Loucy (cell line): Measurements from ENCODE around the gene WDR83.

Source experiments
- H2AFZ ChIP-seq: fragments of 200-600 bp; sonication (generic); 2 replicates; pipeline ENCODE4 v1.6.0; 2016; ENCODE audit warnings: antibody characterized with exemption, mild to moderate bottlenecking, low read length, moderate library complexity
- H3F3A ChIP-seq: fragments of 200-600 bp; 2 replicates; pipeline ENCODE4 v1.6.0; 2016; ENCODE audit warnings: antibody characterized with exemption, low read depth, mild to moderate bottlenecking
- H3K27me3 ChIP-seq: fragments of 200-600 bp; sonication (generic); 2 replicates; pipeline ENCODE4 v1.6.1; 2014; ENCODE audit warnings: low read length, mild to moderate bottlenecking; ENCODE audit not compliant: insufficient read depth, poor library complexity, severe bottlenecking
- H3K36me3 ChIP-seq: fragments of 200-600 bp; sonication (generic); 2 replicates; pipeline ENCODE4 v1.6.1; 2016; ENCODE audit warnings: low read length; ENCODE audit not compliant: insufficient read depth
- H3K4me1 ChIP-seq: fragments of 200-600 bp; sonication (generic); 2 replicates; pipeline ENCODE4 v1.5.1; 2014; ENCODE audit warnings: low read length, mild to moderate bottlenecking; ENCODE audit not compliant: insufficient read depth, poor library complexity, severe bottlenecking
- H3K4me2 ChIP-seq: fragments of 200-600 bp; sonication (generic); 2 replicates; pipeline ENCODE4 v1.6.0; 2014; ENCODE audit warnings: antibody characterized with exemption, low read length, low read depth, mild to moderate bottlenecking; ENCODE audit not compliant: poor library complexity, severe bottlenecking
- H3K4me3 ChIP-seq: fragments of 200-600 bp; sonication (generic); 2 replicates; pipeline ENCODE4 v1.5.1; 2014; ENCODE audit warnings: low read length, mild to moderate bottlenecking, mixed read lengths; ENCODE audit not compliant: poor library complexity, severe bottlenecking
- H3K79me2 ChIP-seq: fragments of 200-600 bp; sonication (generic); 2 replicates; pipeline ENCODE4 v1.6.1; 2014; ENCODE audit warnings: low read length; ENCODE audit not compliant: insufficient read depth
- H3K9ac ChIP-seq: fragments of 200-600 bp; sonication (generic); 2 replicates; pipeline ENCODE4 v1.6.0; 2014; ENCODE audit warnings: mild to moderate bottlenecking, low read depth, low read length, moderate library complexity; ENCODE audit not compliant: poor library complexity, severe bottlenecking
- H3K9me2 ChIP-seq: fragments of 200-600 bp; sonication (generic); replicated peaks from 2 replicates; pipeline ENCODE4 v1.6.1; 2016; ENCODE audit warnings: low read depth, low read length, mixed read lengths
- H3K9me3 ChIP-seq: fragments of 200-600 bp; sonication (generic); 2 replicates; pipeline ENCODE4 v1.6.1; 2014; ENCODE audit warnings: mild to moderate bottlenecking, antibody characterized with exemption, low read length, low read depth; ENCODE audit not compliant: insufficient read depth
- H4K20me1 ChIP-seq: fragments of 200-600 bp; sonication (generic); 2 replicates; pipeline ENCODE4 v1.6.0; 2014; ENCODE audit warnings: antibody characterized with exemption, low read length, mild to moderate bottlenecking; ENCODE audit not compliant: insufficient read depth, poor library complexity, severe bottlenecking
- CTCF ChIP-seq: fragments of 200-600 bp; sonication (generic); conservative IDR thresholded peaks from 2 replicates; pipeline ENCODE4 v1.5.1; 2014; ENCODE audit warnings: mild to moderate bottlenecking, antibody characterized with exemption, low read length
- EZH2phosphoT487 ChIP-seq: fragments of 200-600 bp; IDR thresholded peaks from 2 replicates; pipeline ENCODE4 v1.6.1; 2018; ENCODE audit warnings: antibody characterized with exemption, mild to moderate bottlenecking, moderate library complexity, borderline replicate concordance

WDR83 gene

DNA sequence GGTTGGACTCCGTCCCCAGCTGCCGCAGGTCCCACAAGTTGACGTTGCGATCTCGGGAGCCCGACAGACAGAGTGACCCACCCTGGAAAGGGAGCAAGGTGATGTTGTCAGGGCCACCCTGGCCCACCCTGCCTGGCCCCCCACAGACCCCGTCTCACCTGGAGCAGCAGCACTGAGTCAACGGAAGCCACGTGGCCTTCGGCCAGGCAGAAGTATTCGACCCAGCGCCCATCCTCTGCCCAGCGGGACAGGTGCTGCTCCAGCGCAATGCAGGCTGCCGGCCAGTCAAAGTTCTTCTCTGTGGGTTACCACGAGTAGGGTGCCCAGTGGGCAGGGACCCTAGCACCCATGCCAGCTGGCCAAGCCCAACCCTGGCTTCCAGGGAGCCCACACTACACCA is 28.0 kb downstream of the WDR83 start:
- H2AFZ ChIP-seq: no peak overlapping the region
- peaks cover 19% of the 10 kb centered on the region; the same call in 1 of the 2 replicates for H3K79me2 ChIP-seq
- H3K9me3 ChIP-seq: no peaks in the 10 kb centered on the region
- H3K36me3 ChIP-seq: no peaks in the 10 kb centered on the region
- no peak overlapping the region for H3K9ac ChIP-seq
- H3F3A ChIP-seq: 0 out of 2 replicates have a peak, but pooled peaks cover 2% of the 10 kb centered on the region
- H3K27me3 ChIP-seq: no peaks in the 10 kb centered on the region
- peak overlapping the region; percentile 81 for H3K4me2 ChIP-seq
- H3K9me2 ChIP-seq: no peaks in the 10 kb centered on the region
- H3K4me3 ChIP-seq: no peak overlapping the region
- peaks cover 11% of the 10 kb centered on the region for H3K4me1 ChIP-seq
- H4K20me1 ChIP-seq: no peaks in the 10 kb centered on the region
- TF ChIP-seq CTCF: no peak

DNA sequence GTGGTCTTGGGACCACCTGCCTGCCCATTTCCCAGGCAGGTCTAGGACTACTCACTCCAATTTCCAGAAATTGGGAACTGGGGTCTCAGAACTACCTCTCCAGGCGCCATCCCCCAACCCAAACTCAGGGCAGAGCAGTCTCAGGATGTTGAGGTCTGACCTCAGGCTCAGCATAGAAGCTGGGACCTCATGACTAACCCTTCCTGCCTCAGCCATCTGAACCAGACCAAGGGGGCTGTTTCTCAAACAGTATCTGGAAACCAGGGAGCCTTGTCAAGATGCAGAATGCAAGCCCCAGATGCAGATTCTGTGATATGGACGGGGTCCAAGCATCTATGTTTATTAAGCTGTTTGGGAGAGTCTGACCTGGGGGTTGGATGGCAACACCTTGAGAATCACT is 28.5 kb downstream of the WDR83 start:
- Histone ChIP-seq H3K4me1 (peaks cover 11% of the 10 kb centered on the region), H3K36me3 (no peaks in the 10 kb centered on the region; the same call in 1 of the 2 replicates), H2AFZ (no peak overlapping the region), H3K4me3 (no peak overlapping the region), H3K9me2 (no peaks in the 10 kb centered on the region), H3K79me2 (peaks cover 15% of the 10 kb centered on the region; the same call in 1 of the 2 replicates), H3F3A (0 out of 2 replicates have a peak, but pooled peaks cover 2% of the 10 kb centered on the region), H3K9me3 (no peaks in the 10 kb centered on the region), H3K9ac (no peak overlapping the region), H4K20me1 (no peaks in the 10 kb centered on the region), H3K27me3 (no peaks in the 10 kb centered on the region), H3K4me2 (peak overlapping the region; percentile 81)
- TF ChIP-seq EZH2phosphoT487 (no peak), CTCF (no peak)

GRCh38 chr19:12695514-12695913 is 28.9 kb downstream of the WDR83 start:
- no peak overlapping the region for H3K9ac ChIP-seq

More at GRCh38 chr19:12695514-12695913, 28.9 kb downstream of the WDR83 start:
- no peaks in the 10 kb centered on the region; the same call in 1 of the 2 replicates for H3K36me3 ChIP-seq
- H3K27me3 ChIP-seq: no peaks in the 10 kb centered on the region
- H3K9me3 ChIP-seq: no peaks in the 10 kb centered on the region
- H3K4me2 ChIP-seq: peak overlapping the region; percentile 81
- H3K9me2 ChIP-seq: no peaks in the 10 kb centered on the region
- H4K20me1 ChIP-seq: no peaks in the 10 kb centered on the region
- H3K4me1 ChIP-seq: peaks cover 11% of the 10 kb centered on the region
- TF ChIP-seq EZH2phosphoT487 (no peak), CTCF (no peak)
- peak overlapping the region; percentile 81 for H3K4me3 ChIP-seq
- peaks cover 10% of the 10 kb centered on the region; the same call in 1 of the 2 replicates for H3K79me2 ChIP-seq
- H2AFZ ChIP-seq: no peak overlapping the region
- H3F3A ChIP-seq: 0 out of 2 replicates have a peak, but pooled peaks cover 2% of the 10 kb centered on the region
